NCI-H1436 treated with DMSO at 0.1 percent for 48 hours (cell line): ENCODE data around the gene THAP3.

Source experiments
- DNase-seq: peaks from one replicate; lab custom pipeline; 2025; lab: John Stamatoyannopoulos, UW

THAP3 gene

DNA sequence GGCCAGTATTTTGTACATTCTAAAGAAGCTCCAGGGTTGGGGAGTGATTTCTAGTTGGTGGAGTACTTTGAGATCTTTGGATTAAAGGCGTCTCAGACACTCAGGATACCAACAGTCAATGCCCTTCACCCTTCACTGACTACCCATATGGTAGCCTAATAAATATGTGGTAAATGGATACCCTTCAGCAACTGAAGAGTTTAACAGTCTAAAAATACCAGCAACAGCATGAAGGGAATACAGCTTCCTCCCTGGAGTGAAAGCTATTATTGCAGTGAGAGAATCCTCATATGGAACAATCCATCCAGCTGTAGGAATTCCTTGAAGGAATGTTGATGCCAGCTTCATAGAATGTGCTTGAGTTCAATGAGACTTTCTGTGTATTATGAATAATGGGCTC is 50.1 kb downstream of the THAP3 start:
- DNase-seq, result no peak

DNA sequence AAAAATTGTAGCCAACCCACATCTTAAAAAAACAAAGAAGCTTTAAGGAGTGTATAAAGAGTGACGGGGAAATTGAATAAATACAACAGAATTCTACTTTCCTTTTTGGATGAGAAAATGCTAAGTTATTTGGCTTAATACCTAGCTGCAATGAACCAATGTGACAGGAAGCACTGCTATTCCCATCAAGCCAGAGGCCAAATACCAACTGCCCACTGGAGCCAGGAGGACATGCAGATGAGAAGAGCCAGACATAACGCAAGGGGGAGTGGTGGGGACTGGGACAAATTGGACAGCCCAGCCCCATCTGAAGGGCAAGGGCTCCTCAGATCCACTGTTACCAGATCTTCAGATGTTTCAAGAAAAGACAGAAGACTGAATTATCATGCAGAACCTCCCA is 51.3 kb downstream of the THAP3 start:
- DNase-seq, result no peak
